Hematopoietic multipotent progenitor cell treated with erythropoietin and hydrocortisone succinate and interleukin-3 and kit ligand, for 17 days (in vitro differentiated cells): Measurements from ENCODE around the gene LIN7B.
"Not testable (repeated sequence)": the region's sequence is repeated elsewhere in the genome, so short reads cannot be mapped to it uniquely, and the experiment has no call there.

Experiments used
- DNase-seq: peaks from one replicate; pipeline ENCODE4 v3.0.0-alpha.2; 2015; ENCODE audit warnings: low spot score

LIN7B gene

DNA sequence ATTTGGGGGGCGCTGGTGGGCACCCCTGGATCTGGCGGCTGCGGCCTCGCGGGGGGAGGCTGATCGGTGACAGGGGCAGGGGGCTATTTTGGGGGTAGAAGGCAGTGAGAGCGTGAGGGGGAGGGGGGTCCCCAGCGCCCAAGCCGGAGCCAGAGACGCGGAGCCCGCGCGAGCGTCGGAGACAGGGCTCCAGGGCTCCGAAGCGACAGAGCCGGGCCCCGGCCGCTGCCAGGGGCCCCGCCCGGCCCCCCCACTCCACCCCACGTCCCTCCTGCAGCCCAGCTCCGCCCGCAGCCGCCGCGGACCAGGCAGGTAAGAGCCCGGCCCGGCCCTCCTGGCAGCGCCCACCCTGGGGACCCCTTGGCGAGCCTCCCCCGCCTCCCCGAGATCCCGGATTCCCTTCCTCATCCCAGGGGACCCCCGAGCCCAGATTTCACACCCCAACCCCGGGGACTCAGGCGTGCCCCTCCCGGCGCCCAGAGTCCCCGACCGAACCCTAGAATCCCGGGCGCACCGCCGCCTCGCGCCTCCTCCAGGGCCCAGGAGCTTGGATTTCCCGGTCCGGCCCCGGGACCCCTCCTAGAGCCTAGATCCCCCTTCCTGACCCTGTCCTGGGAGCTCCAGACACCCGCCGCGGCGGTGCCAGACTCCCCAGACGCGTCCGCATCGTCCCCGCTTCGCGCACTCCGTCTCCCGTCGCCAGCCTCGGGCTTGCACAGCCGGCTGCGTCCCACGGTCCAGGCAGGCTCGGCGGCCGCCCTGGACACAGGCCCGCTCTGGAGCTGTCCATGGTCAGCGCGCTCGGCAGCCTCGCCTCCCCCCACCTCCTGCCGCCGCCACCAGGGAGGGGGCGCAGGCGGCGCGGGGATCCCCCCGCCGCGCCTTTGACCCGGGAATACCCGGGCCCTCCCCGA lies 5.5 kb downstream of the LIN7B start, which contains the start of gene PPFIA3:
TSS of gene PPFIA3 (plus strand) at position 134 of the 914 bp plus-strand sequence. CDS start 8,330 bp downstream, outside the sequence.
- DNase-seq, result no peak

DNA sequence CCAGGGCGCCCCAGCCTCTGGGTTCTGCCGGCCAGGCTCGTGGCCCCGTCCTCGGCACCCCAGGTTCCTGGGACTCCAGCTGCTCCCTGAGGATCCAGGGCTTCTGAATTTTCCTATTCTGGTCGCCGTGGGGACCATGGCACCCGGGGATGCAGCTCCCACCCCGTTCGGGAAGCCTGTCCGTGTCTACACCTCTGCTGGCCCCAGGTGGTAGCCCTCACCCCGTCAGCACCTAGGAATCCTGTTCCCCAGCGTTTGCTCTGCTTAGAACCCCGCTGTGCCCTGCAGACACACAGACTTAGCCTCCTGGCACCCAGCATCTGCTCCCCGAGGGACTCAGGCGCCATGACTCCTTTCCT lies 6.1 kb downstream of the LIN7B start:
- DNase-seq, result no peak

DNA sequence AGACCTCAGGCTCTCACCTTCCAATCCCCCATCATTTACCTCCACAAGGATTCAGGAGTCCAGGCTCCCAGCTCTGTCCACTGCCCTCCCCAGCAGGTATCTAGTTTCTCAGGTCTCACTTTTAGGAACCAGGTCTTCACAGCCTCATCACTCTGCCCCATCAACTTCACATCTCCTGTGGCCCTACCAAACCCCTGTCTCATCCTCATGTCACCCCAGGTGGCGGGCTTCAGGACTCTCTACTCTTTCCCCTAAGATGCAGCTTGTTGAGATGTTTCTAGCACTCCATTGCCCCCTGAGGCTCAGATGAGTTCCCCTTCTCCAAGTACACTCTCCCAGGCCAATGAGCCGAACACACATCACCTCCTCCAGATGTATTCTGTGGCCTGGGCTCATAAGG lies 6.7 kb downstream of the LIN7B start:
- no peak for DNase-seq

DNA sequence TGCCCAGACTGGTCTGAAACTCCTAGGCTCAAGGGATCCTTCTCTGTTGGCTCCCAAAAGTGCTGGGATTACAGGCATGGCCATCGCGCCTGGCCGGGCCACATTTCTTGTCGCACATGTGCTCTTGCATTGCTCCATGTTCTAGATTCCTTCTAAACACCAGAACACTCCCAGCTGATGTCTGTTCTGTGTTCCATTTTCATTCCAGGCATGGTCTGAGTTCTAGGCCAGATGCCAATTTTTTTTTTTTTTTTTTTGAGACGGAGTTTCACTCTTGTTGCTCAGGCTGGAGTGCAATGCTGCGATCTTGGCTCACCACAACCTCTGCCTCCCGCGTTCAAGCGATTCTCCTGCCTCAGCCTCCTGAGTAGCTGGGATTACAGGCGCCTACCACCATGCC lies 7.7 kb downstream of the LIN7B start:
- not testable (repeated sequence) for DNase-seq

DNA sequence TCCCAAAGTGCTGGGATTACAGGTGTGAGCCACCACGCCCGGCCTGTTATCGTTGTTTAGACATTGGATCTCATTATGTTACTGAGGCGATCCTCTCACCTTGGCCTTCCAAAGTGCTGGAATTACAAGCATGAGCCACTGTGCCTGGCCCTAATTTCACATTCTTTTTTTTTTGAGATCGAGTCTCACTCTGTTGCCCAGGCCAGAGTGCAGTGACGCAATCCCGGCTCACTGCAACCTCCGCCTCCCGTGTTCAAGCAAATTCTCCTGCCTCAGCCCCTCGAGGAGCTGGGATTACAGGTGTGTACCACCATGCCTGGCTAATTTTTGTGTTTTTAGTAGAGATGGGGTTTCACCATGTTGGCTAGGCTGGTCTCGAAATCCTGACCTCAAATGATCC lies 9.1 kb downstream of the LIN7B start:
- not testable (repeated sequence) for DNase-seq

DNA sequence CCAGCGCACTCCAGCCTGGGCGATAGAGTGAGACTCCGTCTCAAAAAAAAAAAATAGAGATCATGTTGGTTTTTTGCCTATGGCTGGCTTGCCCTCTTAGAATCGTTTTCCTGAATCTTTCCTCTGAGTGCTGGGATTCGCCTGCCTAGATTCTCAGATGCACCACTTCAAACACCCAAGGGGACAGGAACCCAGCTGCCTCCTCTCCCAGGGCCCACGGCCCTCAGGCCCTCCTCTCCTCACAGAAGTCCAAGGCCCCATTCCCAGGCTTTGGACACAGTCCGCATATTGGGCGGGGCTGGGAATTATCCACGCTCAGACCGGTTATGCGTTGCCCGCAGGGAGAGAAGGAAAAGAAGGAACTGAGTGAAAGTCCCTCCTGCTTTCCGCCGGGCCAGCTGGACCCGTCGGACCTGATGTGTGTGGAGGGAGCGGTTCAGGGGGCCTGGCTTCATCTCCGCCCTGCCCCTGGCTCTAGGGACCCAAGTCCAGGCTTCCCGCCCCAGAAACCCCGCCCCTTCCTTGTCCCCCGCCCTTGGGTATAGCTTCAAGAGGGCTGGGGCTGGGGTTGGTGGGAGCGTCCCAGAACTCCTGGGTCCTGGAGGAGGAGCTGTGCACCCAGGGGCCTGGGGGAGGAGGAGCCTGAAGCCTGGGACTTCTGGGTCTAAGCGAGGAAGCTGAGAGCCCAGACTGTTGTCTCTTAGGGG lies 11.0 kb downstream of the LIN7B start:
- no peak for DNase-seq

DNA sequence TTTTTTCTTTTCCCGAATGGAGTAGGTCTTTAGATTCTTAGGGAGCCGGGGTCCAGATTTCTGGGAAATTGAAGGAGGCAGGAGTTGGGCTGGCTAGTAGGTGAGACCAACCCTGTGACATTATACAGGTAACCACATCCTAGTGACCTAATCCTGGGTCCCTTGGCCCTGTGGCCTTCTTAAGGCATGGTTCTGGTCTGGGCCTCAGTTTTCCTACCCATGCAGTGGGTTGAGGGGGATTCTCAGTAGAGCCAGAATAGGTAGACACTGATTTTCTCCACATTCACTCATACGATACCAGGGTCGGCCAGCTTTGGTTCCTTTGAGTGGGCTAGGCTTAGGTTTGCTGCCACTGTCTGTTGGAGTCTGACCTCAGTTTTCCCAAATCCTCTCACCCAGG lies 12.4 kb downstream of the LIN7B start:
- no peak for DNase-seq

DNA sequence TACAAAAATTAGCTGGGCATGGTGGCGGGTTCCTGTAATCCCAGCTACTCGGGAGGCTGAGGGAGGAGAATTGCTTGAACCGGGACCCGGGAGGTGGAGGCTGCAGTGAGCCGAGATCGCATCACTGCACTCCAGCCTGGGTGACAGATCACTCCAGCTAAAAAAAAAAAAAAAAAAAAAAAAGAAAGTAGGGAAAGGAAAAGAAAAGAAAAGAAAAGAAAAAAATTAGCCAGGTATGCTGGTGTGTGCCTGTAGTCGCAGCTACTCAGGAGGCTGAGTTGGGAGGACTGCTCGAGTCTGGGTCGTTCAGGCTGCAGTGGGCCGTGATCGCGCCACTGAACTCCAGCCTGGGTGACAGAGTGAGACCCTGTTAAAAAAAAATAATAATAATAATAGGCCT lies 13.1 kb downstream of the LIN7B start:
- DNase-seq, result not testable (repeated sequence)

DNA sequence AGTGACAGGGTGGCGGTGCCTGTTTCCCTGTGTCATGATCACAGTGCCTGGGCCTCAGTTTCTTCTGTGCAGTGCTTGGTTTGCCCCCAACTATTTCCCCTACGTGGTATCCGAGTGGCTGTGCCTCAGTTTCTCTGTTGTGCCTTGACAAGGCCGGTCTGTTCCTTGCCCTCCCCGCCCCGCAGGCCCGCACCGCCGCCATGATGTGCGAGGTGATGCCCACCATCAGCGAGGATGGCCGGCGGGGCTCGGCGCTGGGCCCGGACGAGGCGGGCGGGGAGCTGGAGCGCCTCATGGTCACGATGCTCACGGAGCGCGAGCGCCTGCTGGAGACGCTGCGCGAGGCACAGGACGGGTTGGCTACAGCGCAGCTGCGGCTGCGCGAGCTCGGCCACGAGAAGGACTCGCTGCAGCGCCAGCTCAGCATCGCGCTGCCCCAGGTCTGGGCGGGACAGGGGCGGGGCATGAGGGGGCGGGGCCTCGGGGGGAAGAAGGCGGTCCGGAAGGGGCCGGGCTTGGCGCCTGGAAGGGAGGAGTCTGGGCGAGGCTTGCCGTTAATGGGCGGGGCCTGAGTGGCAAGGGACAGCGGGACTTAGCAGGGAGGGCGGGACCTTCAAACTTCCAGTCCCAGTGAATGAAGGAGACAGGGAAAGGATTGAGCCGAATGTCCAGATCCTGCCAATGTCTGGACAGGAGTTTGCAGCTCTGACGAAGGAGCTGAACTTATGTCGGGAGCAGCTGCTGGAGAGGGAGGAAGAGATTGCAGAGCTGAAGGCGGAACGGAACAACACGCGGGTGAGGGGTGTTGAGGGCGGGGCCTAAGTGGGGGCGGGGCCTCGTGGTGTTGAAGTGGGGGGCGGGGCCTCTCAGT lies 13.7 kb downstream of the LIN7B start:
- DNase-seq, result peak; percentile 98

DNA sequence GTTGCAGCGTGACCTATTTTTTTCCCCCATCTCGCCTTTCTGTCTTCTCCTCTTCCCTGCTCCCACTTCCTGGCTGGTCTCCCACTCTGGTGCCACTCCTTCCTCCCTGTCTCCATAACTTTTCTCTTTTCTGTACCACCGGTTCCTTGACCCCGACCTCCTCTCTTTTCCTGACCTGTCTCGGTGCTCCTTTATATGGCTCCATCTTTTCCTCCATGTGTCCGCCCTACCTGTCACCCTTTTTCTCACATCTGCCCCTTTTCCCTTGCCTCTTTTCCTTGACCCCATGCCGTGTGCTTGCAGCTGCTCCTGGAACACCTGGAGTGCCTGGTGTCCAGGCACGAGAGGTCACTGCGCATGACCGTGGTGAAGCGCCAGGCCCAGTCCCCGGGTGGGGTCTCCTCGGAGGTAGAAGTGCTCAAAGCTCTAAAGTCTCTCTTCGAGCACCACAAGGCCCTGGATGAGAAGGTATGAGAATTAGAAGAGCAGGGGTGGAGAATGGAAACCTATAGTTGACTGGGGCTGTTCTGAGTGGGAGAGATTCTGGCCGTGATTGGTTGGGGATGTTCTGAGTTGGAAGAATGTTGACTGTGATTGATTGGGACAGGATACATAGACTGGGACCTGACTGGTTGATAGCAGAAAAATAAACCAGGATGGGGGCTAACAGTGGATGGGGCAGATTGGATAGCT lies 14.5 kb downstream of the LIN7B start:
- DNase-seq, result no peak

DNA sequence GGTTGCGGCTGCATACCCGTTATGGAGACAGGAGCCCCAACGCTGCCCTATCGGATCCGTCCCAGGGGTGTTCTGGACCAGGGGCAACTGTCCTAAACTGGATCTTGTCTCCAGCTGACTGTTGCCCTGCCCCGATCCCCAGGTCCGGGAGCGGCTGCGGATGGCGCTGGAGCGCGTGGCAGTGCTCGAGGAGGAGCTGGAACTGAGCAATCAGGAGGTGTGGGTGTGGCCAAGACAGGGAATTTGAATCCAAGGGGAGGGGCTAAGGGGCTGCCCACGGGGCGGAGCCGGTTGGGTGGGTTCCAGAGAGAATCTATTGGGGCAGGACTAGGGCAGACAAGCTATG lies 15.0 kb downstream of the LIN7B start:
- no peak for DNase-seq

DNA sequence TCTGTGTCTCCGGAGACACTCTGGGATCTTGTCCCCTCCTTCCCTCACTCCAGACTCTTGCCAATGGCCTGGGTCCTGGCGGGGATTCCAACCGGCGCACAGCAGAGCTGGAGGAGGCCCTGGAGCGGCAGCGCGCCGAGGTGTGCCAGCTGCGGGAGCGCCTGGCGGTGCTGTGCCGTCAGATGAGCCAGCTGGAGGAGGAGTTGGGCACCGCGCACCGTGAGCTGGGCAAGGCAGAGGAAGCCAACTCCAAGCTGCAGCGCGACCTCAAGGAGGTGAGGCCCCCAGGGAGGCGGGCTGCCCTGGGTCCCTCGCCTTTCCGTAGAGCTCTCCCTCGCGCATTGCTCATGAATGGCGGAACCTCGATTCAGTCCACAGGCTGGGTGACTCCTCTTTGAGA lies 16.2 kb downstream of the LIN7B start:
- no peak for DNase-seq

DNA sequence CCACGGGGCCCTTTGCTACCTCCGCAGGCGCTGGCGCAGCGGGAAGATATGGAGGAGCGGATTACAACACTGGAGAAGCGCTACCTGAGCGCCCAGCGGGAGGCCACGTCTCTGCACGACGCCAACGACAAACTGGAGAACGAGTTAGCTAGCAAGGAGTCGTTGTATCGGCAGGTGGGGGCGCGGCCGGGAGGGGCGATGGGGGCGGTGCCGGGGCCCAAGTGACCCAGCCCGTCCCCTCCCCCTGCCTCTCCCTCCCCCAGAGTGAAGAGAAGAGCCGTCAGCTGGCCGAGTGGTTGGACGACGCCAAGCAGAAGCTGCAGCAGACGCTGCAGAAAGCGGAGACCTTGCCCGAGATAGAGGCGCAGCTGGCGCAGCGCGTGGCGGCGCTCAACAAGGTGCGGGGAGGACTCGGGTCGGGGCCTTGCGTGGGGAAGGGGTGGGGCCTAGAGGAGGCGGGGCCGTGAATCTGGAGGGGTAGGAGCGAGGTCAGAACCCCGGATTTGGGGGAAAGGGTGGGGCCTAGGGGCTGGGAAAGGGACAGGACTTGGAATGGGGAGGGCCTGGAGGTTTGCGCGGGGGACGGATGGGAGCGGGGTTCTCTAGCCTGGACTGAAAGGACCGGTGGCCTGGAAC lies 18.9 kb downstream of the LIN7B start:
- DNase-seq, result no peak

DNA sequence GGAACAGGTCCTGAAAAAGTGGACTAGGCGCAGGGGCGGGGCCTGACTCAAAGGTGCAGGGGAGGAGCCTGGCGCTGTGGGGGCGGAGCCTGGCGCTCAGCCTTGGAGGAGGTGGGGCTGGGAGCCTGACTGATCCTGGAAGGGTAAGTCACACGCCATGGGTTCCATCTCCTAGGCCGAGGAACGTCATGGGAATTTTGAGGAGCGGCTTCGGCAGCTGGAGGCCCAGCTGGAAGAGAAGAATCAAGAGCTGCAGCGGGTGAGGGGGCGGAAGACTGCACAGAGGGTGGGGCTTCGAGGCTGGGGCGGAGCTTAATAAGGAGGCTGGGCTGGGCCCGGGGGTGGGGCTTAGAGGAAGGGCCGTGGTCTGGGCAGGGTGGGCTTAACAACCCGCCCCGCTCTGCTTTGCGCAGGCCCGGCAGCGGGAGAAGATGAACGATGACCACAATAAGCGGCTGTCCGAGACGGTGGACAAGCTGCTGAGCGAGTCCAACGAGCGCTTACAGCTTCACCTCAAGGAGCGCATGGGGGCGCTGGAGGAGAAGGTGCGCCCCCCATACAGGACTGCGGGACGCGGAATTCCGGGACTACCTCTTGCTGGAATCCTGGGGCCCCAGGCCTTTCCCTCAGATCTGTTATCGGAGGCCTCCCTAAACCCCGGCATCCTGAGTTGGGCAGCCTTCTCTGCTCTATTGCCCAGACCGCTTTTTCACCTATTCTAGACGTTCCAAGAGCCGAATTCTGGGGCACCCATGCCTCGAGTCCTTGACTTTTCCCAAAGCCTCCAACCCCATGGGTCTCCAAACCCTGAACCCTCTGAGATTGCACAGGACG lies 19.7 kb downstream of the LIN7B start:
- DNase-seq, result peak; percentile 79

DNA sequence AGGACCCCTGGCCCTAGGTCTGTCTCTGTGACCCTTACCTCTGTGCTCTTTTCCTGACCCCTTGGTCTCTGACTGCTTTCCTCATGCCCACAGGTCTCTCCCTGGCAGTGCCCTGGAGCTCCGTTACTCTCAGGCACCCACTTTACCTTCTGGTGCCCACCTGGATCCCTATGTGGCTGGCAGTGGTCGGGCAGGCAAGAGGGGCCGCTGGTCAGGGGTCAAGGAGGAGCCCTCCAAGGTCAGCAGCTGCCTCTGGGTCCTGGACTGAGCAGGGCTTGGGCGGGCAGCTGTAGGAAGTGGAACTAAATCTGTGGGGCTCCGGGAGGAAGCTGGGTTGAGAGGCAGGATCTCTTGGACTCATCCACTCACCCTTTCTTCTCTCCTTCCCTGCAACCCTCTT lies 21.5 kb downstream of the LIN7B start:
- DNase-seq, result no peak

DNA sequence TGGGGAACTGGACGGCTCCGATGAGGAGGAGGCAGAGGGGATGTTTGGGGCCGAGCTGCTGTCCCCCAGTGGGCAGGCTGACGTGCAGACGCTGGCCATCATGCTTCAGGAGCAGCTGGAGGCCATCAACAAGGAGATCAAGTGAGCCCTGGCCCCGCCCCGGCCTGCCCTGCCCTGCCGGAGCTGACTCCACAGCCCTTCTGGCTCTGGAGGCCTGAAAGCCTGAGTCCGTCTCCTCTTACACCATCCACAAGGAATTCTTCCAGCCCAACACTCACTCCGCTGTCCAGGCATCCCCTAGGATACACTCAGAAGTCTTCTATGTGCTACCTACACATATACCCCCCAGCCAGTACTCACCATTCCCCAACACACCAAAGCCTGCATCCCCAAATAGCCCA lies 22.6 kb downstream of the LIN7B start:
- no peak for DNase-seq

DNA sequence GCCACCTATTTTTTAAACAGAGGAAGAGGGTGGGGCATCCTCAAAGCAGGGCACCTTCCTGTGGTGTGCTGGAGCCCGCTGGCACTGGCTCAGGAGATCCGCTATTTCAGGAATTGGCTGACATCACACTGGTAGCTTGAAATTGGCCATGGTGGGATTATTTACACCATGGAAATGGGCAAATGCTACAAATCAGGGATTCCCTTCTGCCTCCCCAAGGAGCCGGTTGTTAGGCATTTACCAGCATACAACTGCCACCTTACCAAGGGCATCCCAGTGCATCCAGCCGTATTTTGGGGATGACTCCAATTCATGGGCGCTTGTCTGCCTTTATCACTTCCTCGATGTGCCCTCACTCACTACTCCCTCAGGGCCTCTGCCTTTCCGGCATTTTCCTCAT lies 26.8 kb downstream of the LIN7B start:
- no peak for DNase-seq

DNA sequence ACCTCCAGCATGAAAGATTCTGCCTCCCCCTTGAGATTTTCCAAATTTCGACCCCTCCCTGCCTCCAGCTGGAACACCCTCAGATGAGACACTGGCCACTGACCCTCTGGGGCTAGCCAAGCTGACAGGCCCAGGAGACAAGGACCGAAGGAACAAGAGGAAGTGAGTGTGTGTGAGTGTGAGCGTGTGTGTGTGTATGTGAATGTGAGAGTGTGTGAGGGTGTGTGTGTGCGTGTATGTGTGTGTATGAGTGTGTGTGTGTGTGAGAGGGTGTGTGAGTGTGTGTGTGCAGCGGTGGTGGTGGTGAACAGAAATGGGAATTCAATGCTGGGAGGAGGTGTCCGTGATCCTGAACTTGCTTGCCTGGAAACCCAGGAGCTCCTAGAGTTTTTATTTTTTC lies 27.2 kb downstream of the LIN7B start:
- no peak for DNase-seq

DNA sequence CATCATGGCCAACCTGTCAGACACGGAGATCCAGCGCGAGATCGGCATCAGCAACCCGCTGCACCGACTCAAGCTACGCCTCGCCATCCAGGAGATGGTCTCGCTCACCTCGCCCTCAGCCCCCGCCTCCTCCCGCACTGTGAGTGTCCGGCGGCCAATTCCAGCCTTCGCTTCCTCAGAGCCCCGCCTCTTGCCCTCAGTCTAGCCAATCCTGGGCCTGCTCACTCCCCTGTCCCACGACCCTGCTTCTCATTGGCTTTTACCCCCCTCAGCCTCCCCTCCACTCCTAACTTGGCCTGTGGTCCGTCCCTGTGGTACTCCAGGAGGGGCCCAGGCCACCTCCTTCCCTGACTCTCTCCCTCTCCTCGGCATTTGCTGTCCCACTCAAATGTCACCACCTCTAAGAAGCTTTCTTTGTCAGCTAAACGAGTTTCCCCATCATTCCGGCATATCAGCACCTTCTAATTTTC lies 28.7 kb downstream of the LIN7B start:
- DNase-seq, result peak; percentile 52
